Activated CD4-positive, alpha-beta memory T cell treated with anti-CD3 and anti-CD28 coated beads for 36 hours (primary cell): ENCODE measurements around the gene INHBE. TPM values are rescaled to one million over a fixed set of nuclear protein-coding genes. Genes with fewer than 3 reads are reported as not detected.

Experiments
- CTCF ChIA-PET: fragments of 350-600 bp; sonication (Branson Sonifier 250); formaldehyde crosslinking; loops from one replicate; lab custom pipeline; 2021; ENCODE audit warnings: antibody characterized with exemption, inconsistent platforms; lab: Charles Lee
- POLR2A ChIA-PET: fragments of 350-600 bp; sonication (Branson Sonifier 250); formaldehyde crosslinking; loops from one replicate; lab custom pipeline; 2021; ENCODE audit warnings: antibody characterized with exemption; lab: Charles Lee
- DNase-seq: peaks from one replicate; pipeline ENCODE4 v3.0.0-alpha.2; 2020
- H3K27ac Mint-ChIP-seq: one replicate; pipeline ENCODE4 v1.8.0; 2021; ENCODE audit warnings: mixed read lengths
- H3K27me3 Mint-ChIP-seq: one replicate; pipeline ENCODE4 v1.8.0; 2021; ENCODE audit warnings: mixed read lengths
- H3K36me3 Mint-ChIP-seq: one replicate; pipeline ENCODE4 v1.8.0; 2021; ENCODE audit warnings: mixed read lengths
- H3K4me1 Mint-ChIP-seq: one replicate; pipeline ENCODE4 v1.8.0; 2021; ENCODE audit warnings: low read depth, mixed read lengths
- H3K4me3 Mint-ChIP-seq: one replicate; pipeline ENCODE4 v1.8.0; 2021; ENCODE audit warnings: mild to moderate bottlenecking, mixed read lengths
- H3K9me3 Mint-ChIP-seq: one replicate; pipeline ENCODE4 v1.8.0; 2021; ENCODE audit warnings: mixed read lengths
- intact Hi-C: fragments of 100-400 bp; cut with micrococcal nuclease; formaldehyde crosslinking; loops from one replicate; pipeline ENCODE4 v1.15.1; 2023
- total RNA-seq, 2 experiments: library from RNA; stranded (reverse); gene quantifications; one replicate each; pipeline ENCODE4 v1.2.3, GENCODE V29; 2021

Gene INHBE
- total RNA-seq, 2 experiments from 2014 or later: 0.34 to 0.69 TPM

- CTCF ChIA-PET: interaction anchor here (0.6 to 6.4 kb wide), 37 partner anchors 8 to 344 kb away, joined by 3 to 158 read pairs (median 4); partner anchors contain the start of gene INHBC
- no peak for DNase-seq
- POLR2A ChIA-PET: interaction anchor here (0.6 to 0.8 kb wide), 2 partner anchors 25 to 32 kb away, joined by 3 read pairs; no protein-coding TSS in a partner anchor
- Mint-ChIP-seq H3K36me3 (no peaks in the 10 kb centered on the region), H3K9me3 (no peaks in the 10 kb centered on the region), H3K4me1 (peaks cover 24% of the 10 kb centered on the region), H3K4me3 (peak overlapping the region; percentile 72), H3K27me3 (peaks cover 5% of the 10 kb centered on the region), H3K27ac (no peak overlapping the region)
- intact Hi-C loops: loop anchor here (5.0 kb wide), 1 partner anchor 167 kb away; no protein-coding TSS in a partner anchor
Measured at GRCh38 chr12:57455374-57456144, 452 bp downstream of the INHBE start.

GRCh38 chr12:57456145-57456700 is 1.1 kb downstream of the INHBE start:
- H3K27ac Mint-ChIP-seq: peak overlapping the region; percentile 16
- H3K4me3 Mint-ChIP-seq: peak overlapping the region; percentile 72

GRCh38 chr12:57456737-57457490 is 1.8 kb downstream of the INHBE start:
- Mint-ChIP-seq H3K36me3 (no peaks in the 10 kb centered on the region), H3K27me3 (peaks cover 5% of the 10 kb centered on the region), H3K27ac (no peak overlapping the region), H3K4me3 (no peak overlapping the region), H3K4me1 (peaks cover 32% of the 10 kb centered on the region), H3K9me3 (no peaks in the 10 kb centered on the region)
- intact Hi-C loops: loop anchor here (5.0 kb wide), 1 partner anchor 165 kb away; no protein-coding TSS in a partner anchor
- POLR2A ChIA-PET: no interaction called here
- CTCF ChIA-PET: interaction anchor here (0.7 to 6.4 kb wide), 12 partner anchors 11 to 346 kb away, joined by 3 to 158 read pairs (median 6); partner anchors contain the start of genes INHBC and STAT6
- no peak for DNase-seq

More at GRCh38 chr12:57456145-57456700, 1.1 kb downstream of the INHBE start:
- Mint-ChIP-seq H3K36me3 (no peaks in the 10 kb centered on the region), H3K9me3 (no peaks in the 10 kb centered on the region), H3K4me1 (peaks cover 28% of the 10 kb centered on the region), H3K27me3 (peaks cover 5% of the 10 kb centered on the region)
- CTCF ChIA-PET: interaction anchor here (0.6 to 6.4 kb wide), 35 partner anchors 8 to 344 kb away, joined by 3 to 158 read pairs (median 4); partner anchors contain the start of gene INHBC
- intact Hi-C loops: loop anchor here (5.0 kb wide), 1 partner anchor 166 kb away; no protein-coding TSS in a partner anchor
- peak; percentile 66 for DNase-seq
- POLR2A ChIA-PET: interaction anchor here (0.6 kb wide), 1 partner anchor 31 kb away, joined by 3 read pairs; no protein-coding TSS in a partner anchor

GRCh38 chr12:57458665-57459054 is 3.6 kb downstream of the INHBE start:
- Mint-ChIP-seq H3K4me1 (peaks cover 41% of the 10 kb centered on the region), H3K9me3 (no peaks in the 10 kb centered on the region), H3K27ac (peak overlapping the region; percentile 92), H3K36me3 (no peaks in the 10 kb centered on the region), H3K27me3 (peaks cover 5% of the 10 kb centered on the region), H3K4me3 (peak overlapping the region; percentile 89)
- POLR2A ChIA-PET: interaction anchor here (0.8 to 2.4 kb wide), 3 partner anchors 19 to 206 kb away, joined by 3 to 10 read pairs (median 3); no protein-coding TSS in a partner anchor
- no peak for DNase-seq
- intact Hi-C loops: loop anchor here (1.0 to 5.0 kb wide), 3 partner anchors 62 to 245 kb away; partner anchors contain the start of gene DDIT3
- CTCF ChIA-PET: interaction anchor here (0.6 to 2.4 kb wide), 61 partner anchors 8 to 428 kb away, joined by 3 to 31 read pairs (median 4); partner anchors contain the start of genes ARHGAP9, B4GALNT1, DCTN2 and INHBC

GRCh38 chr12:57459055-57459749 is 4.1 kb downstream of the INHBE start:
- no peaks in the 10 kb centered on the region for H3K9me3 Mint-ChIP-seq
- H3K36me3 Mint-ChIP-seq: no peaks in the 10 kb centered on the region
- POLR2A ChIA-PET: interaction anchor here (0.5 to 2.4 kb wide), 4 partner anchors 18 to 207 kb away, joined by 3 to 10 read pairs (median 3); no protein-coding TSS in a partner anchor
- H3K27ac Mint-ChIP-seq: peak overlapping the region; percentile 92
- intact Hi-C loops: loop anchor here (1.0 to 5.0 kb wide), 3 partner anchors 61 to 246 kb away; partner anchors contain the start of gene DDIT3
- CTCF ChIA-PET: interaction anchor here (0.6 to 2.4 kb wide), 61 partner anchors 9 to 429 kb away, joined by 3 to 31 read pairs (median 4); partner anchors contain the start of genes ARHGAP9, B4GALNT1, DCTN2 and INHBC
- H3K27me3 Mint-ChIP-seq: peaks cover 5% of the 10 kb centered on the region
- peak; percentile 96 for DNase-seq
- peak overlapping the region; percentile 89 for H3K4me3 Mint-ChIP-seq
- peaks cover 47% of the 10 kb centered on the region for H3K4me1 Mint-ChIP-seq

- ChIA-PET CTCF (interaction anchor here (0.6 to 2.7 kb wide), 38 partner anchors 9 to 282 kb away, joined by 3 to 31 read pairs (median 6); partner anchors contain the start of genes ARHGAP9, B4GALNT1, DCTN2 and INHBC), POLR2A (interaction anchor here (0.5 to 2.4 kb wide), 3 partner anchors 17 to 208 kb away, joined by 3 to 10 read pairs (median 3); no protein-coding TSS in a partner anchor)
- Mint-ChIP-seq H3K9me3 (no peaks in the 10 kb centered on the region), H3K27ac (peak within 1 kb of the TSS; percentile 92), H3K4me1 (peaks cover 51% of the 10 kb centered on the region), H3K36me3 (no peaks in the 10 kb centered on the region), H3K4me3 (peak within 1 kb of the TSS; percentile 89), H3K27me3 (peaks cover 5% of the 10 kb centered on the region)
- DNase-seq: no peak
- intact Hi-C loops: loop anchor here (1.0 to 5.0 kb wide), 3 partner anchors 60 to 247 kb away; partner anchors contain the start of gene DDIT3
Measured at GRCh38 chr12:57459750-57460467, 4.8 kb downstream of the INHBE start, which contains the start of gene GLI1. Gene GLI1, plus strand, starts transcription at chr12:57459785. Its CDS starts 3,907 bp downstream, at chr12:57463692.

- Mint-ChIP-seq H3K4me1 (peaks cover 51% of the 10 kb centered on the region), H3K27ac (no peak overlapping the region)
Measured at GRCh38 chr12:57460468-57460784, 5.3 kb downstream of the INHBE start.

GRCh38 chr12:57460841-57461275 is 5.8 kb downstream of the INHBE start:
- H3K9me3 Mint-ChIP-seq: no peaks in the 10 kb centered on the region
- intact Hi-C loops: no loop called here
- no peaks in the 10 kb centered on the region for H3K36me3 Mint-ChIP-seq
- ChIA-PET POLR2A (interaction anchor here (0.6 to 2.4 kb wide), 2 partner anchors 16 to 324 kb away, joined by 3 to 10 read pairs; no protein-coding TSS in a partner anchor), CTCF (interaction anchor here (0.6 to 6.5 kb wide), 8 partner anchors 7 to 154 kb away, joined by 3 to 47 read pairs (median 6); partner anchors contain the start of gene INHBE)
- peaks cover 48% of the 10 kb centered on the region for H3K4me1 Mint-ChIP-seq
- H3K4me3 Mint-ChIP-seq: peak overlapping the region; percentile 80
- H3K27me3 Mint-ChIP-seq: peaks cover 5% of the 10 kb centered on the region
- no peak for DNase-seq
- no peak overlapping the region for H3K27ac Mint-ChIP-seq

More at GRCh38 chr12:57460468-57460784, 5.3 kb downstream of the INHBE start:
- Mint-ChIP-seq H3K36me3 (no peaks in the 10 kb centered on the region), H3K4me3 (peak overlapping the region; percentile 60), H3K27me3 (peaks cover 5% of the 10 kb centered on the region), H3K9me3 (no peaks in the 10 kb centered on the region)
- DNase-seq: peak; percentile 34
- CTCF ChIA-PET: interaction anchor here (0.6 to 6.5 kb wide), 8 partner anchors 7 to 153 kb away, joined by 3 to 47 read pairs (median 6); partner anchors contain the start of genes INHBC and INHBE
- intact Hi-C loops: no loop called here
- POLR2A ChIA-PET: interaction anchor here (2.4 kb wide), 1 partner anchor 17 kb away, joined by 10 read pairs; no protein-coding TSS in a partner anchor

- DNase-seq: peak; percentile 47
- CTCF ChIA-PET: interaction anchor here (1.0 to 6.5 kb wide), 11 partner anchors 8 to 232 kb away, joined by 3 to 47 read pairs (median 7); partner anchors contain the start of genes INHBE and SHMT2
- intact Hi-C loops: no loop called here
- Mint-ChIP-seq H3K27ac (no peak overlapping the region), H3K4me1 (peaks cover 44% of the 10 kb centered on the region), H3K36me3 (no peaks in the 10 kb centered on the region), H3K27me3 (peaks cover 4% of the 10 kb centered on the region), H3K9me3 (no peaks in the 10 kb centered on the region), H3K4me3 (peak overlapping the region; percentile 80)
- POLR2A ChIA-PET: interaction anchor here (0.6 to 1.4 kb wide), 3 partner anchors 11 to 323 kb away, joined by 3 read pairs; no protein-coding TSS in a partner anchor
Measured at GRCh38 chr12:57461276-57461916, 6.3 kb downstream of the INHBE start.
